Measurements from ENCODE around the gene ARMC7. TPM values are rescaled to one million over a fixed set of nuclear protein-coding genes. Genes with fewer than 3 reads are reported as not detected.
A peak's percentile ranks its signal among the peaks of the same experiment; 100 is the strongest.

The ARMC7 gene
- total and polyA plus RNA-seq, 2 of the 13 experiments (the other 11 are each of a cell fraction or from before 2014, with no cell fraction given), result 3.9 to 4.2 TPM

DNA sequence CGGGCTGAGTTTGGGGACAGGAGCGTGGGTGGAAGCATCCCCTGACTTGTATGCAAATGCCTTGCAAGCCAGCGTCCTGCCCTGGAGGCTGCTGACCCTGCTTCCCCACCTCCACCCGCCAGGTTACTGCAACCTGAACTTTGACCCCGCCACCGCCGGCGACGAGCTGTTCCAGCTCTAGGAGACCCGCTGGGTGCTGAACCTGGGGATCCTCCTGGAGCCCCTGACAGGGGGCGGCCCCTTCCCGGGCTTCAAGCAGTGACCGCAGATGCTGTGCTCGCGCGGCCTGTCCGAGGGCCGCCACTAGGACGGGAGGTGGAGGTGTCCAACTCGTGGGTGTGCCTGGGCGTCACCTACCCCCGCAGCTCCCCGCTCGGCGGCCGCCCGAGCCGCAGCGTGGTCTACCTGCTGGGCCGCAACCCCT lies 32.7 kb upstream of the ARMC7 start (continued):
- TF ChIP-seq NFIB (CRISPR knock-in tag; IDR thresholded peaks at IDR 0.05; ENCODE audit: borderline replicate concordance) (no peak), ZNF124 (CRISPR knock-in tag; IDR thresholded peaks at IDR 0.05) (0 out of 2 replicates have a peak, but pooled peaks have one; percentile 61), EZH2 (conservative IDR thresholded peaks at IDR 0.05; ENCODE audit: low read depth, low read length) (no peak), HOXD1 (CRISPR knock-in tag; IDR thresholded peaks at IDR 0.05) (no peak; the same call in 1 of the 2 replicates), PAX8 (CRISPR knock-in tag; IDR thresholded peaks at IDR 0.05; ENCODE audit: borderline replicate concordance) (no peak), RARG (CRISPR knock-in tag; IDR thresholded peaks at IDR 0.05; ENCODE audit: low read depth) (no peak), MIXL1 (CRISPR knock-in tag; IDR thresholded peaks at IDR 0.05) (peak; percentile 17; the same call in 1 of the 2 replicates), BRD4 (CRISPR knock-in tag; IDR thresholded peaks at IDR 0.05) (peak; percentile 16; the same call in 1 of the 2 replicates), ZFP36 (IDR thresholded peaks at IDR 0.05; ENCODE audit: borderline replicate concordance, low read depth, low read length, partially characterized antibody) (no peak), POLR2AphosphoS5 (IDR thresholded peaks at IDR 0.05; ENCODE audit: low read depth, low read length) (no peak), RBM22 (optimal IDR thresholded peaks at IDR 0.05; ENCODE audit: low read length) (no peak), ZNF24 (IDR thresholded peaks at IDR 0.05) (no peak), ZFX (CRISPR knock-in tag; IDR thresholded peaks at IDR 0.05; ENCODE audit: low read depth) (peak; percentile 10), NFYC (CRISPR knock-in tag; IDR thresholded peaks at IDR 0.05) (0 out of 2 replicates have a peak, but pooled peaks have one; percentile 9), ZFP82 (CRISPR knock-in tag; IDR thresholded peaks at IDR 0.05; ENCODE audit: borderline replicate concordance) (no peak), HNRNPUL1 (IDR thresholded peaks at IDR 0.05; ENCODE audit: low read depth, low read length) (no peak), SCMH1 (CRISPR knock-in tag; IDR thresholded peaks at IDR 0.05; ENCODE audit: borderline replicate concordance) (no peak), HDAC1 (CRISPR knock-in tag; IDR thresholded peaks at IDR 0.05) (peak; percentile 87)
- TF ChIP-seq, protein P1, sequence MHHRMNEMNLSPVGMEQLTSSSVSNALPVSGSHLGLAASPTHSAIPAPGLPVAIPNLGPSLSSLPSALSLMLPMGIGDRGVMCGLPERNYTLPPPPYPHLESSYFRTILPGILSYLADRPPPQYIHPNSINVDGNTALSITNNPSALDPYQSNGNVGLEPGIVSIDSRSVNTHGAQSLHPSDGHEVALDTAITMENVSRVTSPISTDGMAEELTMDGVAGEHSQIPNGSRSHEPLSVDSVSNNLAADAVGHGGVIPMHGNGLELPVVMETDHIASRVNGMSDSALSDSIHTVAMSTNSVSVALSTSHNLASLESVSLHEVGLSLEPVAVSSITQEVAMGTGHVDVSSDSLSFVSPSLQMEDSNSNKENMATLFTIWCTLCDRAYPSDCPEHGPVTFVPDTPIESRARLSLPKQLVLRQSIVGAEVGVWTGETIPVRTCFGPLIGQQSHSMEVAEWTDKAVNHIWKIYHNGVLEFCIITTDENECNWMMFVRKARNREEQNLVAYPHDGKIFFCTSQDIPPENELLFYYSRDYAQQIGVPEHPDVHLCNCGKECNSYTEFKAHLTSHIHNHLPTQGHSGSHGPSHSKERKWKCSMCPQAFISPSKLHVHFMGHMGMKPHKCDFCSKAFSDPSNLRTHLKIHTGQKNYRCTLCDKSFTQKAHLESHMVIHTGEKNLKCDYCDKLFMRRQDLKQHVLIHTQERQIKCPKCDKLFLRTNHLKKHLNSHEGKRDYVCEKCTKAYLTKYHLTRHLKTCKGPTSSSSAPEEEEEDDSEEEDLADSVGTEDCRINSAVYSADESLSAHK (CRISPR knock-in tag; IDR thresholded peaks at IDR 0.05; ENCODE audit: borderline replicate concordance), result no peak
- TF ChIP-seq, protein P2, sequence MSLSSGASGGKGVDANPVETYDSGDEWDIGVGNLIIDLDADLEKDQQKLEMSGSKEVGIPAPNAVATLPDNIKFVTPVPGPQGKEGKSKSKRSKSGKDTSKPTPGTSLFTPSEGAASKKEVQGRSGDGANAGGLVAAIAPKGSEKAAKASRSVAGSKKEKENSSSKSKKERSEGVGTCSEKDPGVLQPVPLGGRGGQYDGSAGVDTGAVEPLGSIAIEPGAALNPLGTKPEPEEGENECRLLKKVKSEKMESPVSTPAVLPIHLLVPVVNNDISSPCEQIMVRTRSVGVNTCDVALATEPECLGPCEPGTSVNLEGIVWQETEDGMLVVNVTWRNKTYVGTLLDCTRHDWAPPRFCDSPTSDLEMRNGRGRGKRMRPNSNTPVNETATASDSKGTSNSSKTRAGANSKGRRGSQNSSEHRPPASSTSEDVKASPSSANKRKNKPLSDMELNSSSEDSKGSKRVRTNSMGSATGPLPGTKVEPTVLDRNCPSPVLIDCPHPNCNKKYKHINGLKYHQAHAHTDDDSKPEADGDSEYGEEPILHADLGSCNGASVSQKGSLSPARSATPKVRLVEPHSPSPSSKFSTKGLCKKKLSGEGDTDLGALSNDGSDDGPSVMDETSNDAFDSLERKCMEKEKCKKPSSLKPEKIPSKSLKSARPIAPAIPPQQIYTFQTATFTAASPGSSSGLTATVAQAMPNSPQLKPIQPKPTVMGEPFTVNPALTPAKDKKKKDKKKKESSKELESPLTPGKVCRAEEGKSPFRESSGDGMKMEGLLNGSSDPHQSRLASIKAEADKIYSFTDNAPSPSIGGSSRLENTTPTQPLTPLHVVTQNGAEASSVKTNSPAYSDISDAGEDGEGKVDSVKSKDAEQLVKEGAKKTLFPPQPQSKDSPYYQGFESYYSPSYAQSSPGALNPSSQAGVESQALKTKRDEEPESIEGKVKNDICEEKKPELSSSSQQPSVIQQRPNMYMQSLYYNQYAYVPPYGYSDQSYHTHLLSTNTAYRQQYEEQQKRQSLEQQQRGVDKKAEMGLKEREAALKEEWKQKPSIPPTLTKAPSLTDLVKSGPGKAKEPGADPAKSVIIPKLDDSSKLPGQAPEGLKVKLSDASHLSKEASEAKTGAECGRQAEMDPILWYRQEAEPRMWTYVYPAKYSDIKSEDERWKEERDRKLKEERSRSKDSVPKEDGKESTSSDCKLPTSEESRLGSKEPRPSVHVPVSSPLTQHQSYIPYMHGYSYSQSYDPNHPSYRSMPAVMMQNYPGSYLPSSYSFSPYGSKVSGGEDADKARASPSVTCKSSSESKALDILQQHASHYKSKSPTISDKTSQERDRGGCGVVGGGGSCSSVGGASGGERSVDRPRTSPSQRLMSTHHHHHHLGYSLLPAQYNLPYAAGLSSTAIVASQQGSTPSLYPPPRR (CRISPR knock-in tag; IDR thresholded peaks at IDR 0.05; ENCODE audit: borderline replicate concordance), result peak; percentile 66; the same call in 1 of the 2 replicates
- TF ChIP-seq, protein P3, sequence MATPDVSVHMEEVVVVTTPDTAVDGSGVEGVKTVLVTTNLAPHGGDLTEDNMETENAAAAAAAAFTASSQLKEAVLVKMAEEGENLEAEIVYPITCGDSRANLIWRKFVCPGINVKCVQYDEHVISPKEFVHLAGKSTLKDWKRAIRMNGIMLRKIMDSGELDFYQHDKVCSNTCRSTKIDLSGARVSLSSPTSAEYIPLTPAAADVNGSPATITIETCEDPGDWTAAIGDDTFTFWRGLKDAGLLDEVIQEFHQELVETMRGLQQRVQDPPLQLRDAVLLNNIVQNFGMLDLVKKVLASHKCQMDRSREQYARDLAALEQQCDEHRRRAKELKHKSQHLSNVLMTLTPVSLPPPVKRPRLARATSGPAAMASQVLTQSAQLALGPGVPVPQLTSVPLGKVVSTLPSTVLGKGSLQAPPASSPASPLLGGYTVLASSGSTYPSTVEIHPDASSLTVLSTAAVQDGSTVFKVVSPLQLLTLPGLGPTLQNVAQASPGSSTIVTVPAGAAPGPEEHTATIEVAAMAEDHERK (CRISPR knock-in tag; IDR thresholded peaks at IDR 0.05; ENCODE audit: low read depth), result no peak
- TF ChIP-seq, protein P4, sequence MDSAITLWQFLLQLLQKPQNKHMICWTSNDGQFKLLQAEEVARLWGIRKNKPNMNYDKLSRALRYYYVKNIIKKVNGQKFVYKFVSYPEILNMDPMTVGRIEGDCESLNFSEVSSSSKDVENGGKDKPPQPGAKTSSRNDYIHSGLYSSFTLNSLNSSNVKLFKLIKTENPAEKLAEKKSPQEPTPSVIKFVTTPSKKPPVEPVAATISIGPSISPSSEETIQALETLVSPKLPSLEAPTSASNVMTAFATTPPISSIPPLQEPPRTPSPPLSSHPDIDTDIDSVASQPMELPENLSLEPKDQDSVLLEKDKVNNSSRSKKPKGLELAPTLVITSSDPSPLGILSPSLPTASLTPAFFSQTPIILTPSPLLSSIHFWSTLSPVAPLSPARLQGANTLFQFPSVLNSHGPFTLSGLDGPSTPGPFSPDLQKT (CRISPR knock-in tag; IDR thresholded peaks at IDR 0.05; ENCODE audit: borderline replicate concordance), result no peak
